ENCODE measurements around the gene GOPC. TPM values are rescaled to one million over a fixed set of nuclear protein-coding genes. Genes with fewer than 3 reads are reported as not detected.

The GOPC gene
- total RNA-seq, 2 experiments from 2014 or later: 20.1 to 29.1 TPM

DNA sequence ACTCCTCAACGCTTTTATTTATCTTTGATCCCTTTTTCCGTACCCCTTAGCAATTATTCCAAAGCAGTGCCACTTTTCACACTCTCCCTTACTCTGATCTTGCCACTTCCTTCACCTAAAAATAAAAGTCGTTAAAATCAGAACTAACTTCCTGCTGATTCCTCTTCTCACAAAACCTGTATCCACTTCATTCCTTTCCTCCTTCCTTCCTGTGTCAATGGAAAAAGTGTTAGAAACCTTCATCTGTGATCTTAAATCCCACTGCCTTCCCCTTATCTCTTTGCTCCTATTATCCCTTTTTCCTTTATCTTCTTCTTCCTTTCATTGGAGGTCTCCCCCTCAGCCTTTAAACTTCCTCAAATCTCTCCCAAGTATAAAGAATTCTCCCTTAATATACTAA, 49.2 kb downstream of the GOPC start:
- intact Hi-C loops (cut with micrococcal nuclease; ENCODE audit: unreplicated experiment): no loop called here
- Histone ChIP-seq H3K9me2 (ENCODE audit: insufficient read depth, low read length) (no peaks in the 10 kb centered on the region), H3K36me3 (ENCODE audit: insufficient read depth, low read length) (no peaks in the 10 kb centered on the region), H4K20me1 (ENCODE audit: insufficient read depth, low read length) (no peaks in the 10 kb centered on the region), H3K27ac (ENCODE audit: low read depth, low read length, poor library complexity, severe bottlenecking) (no peak overlapping the region), H3K9me3 (ENCODE audit: low read length) (no peaks in the 10 kb centered on the region), H2AFZ (ENCODE audit: low read length) (no peak overlapping the region), H3K4me2 (ENCODE audit: low read length) (no peak overlapping the region), H3K79me2 (ENCODE audit: insufficient read depth, low read depth, low read length) (no peaks in the 10 kb centered on the region), H3K4me3 (ENCODE audit: low read depth, low read length, poor library complexity, severe bottlenecking) (no peak overlapping the region), H3K4me1 (ENCODE audit: insufficient read depth, low read length, poor library complexity, severe bottlenecking) (no peaks in the 10 kb centered on the region)
- TF ChIP-seq CTCF (conservative IDR thresholded peaks at IDR 0.05; ENCODE audit: low read length): no peak
- no peak for TF ChIP-seq EZH2phosphoT487 (IDR thresholded peaks at IDR 0.05; ENCODE audit: borderline replicate concordance, low read depth, low read length)
- no peak for DNase-seq (ENCODE audit: low spot score)
- ChIA-PET POLR2A (no interaction called here), CTCF (ENCODE audit: unreplicated experiment) (no interaction called here)
- BruUV-seq (replicated peaks): no TSS peak

GRCh38 chr6:117552618-117553017, 49.7 kb downstream of the GOPC start:
- Histone ChIP-seq H3K9me3 (ENCODE audit: low read length) (no peaks in the 10 kb centered on the region), H3K9me2 (ENCODE audit: insufficient read depth, low read length) (no peaks in the 10 kb centered on the region), H3K36me3 (ENCODE audit: insufficient read depth, low read length) (no peaks in the 10 kb centered on the region), H3K79me2 (ENCODE audit: insufficient read depth, low read depth, low read length) (no peaks in the 10 kb centered on the region), H3K4me2 (ENCODE audit: low read length) (no peak overlapping the region), H3K4me3 (ENCODE audit: low read depth, low read length, poor library complexity, severe bottlenecking) (no peak overlapping the region), H4K20me1 (ENCODE audit: insufficient read depth, low read length) (no peaks in the 10 kb centered on the region), H3K4me1 (ENCODE audit: insufficient read depth, low read length, poor library complexity, severe bottlenecking) (no peaks in the 10 kb centered on the region), H3K27ac (ENCODE audit: low read depth, low read length, poor library complexity, severe bottlenecking) (no peak overlapping the region), H2AFZ (ENCODE audit: low read length) (no peak overlapping the region)
- DNase-seq (ENCODE audit: low spot score): no peak
- TF ChIP-seq CTCF (conservative IDR thresholded peaks at IDR 0.05; ENCODE audit: low read length) (no peak), EZH2phosphoT487 (IDR thresholded peaks at IDR 0.05; ENCODE audit: borderline replicate concordance, low read depth, low read length) (no peak)
- intact Hi-C loops (cut with micrococcal nuclease; ENCODE audit: unreplicated experiment): no loop called here
- no TSS peak for BruUV-seq (replicated peaks)
- ChIA-PET CTCF (ENCODE audit: unreplicated experiment) (no interaction called here), POLR2A (interaction anchor here (0.6 kb wide), 1 partner anchor 186 kb away, joined by 4 read pairs; no protein-coding TSS in a partner anchor)

- Histone ChIP-seq H3K36me3 (ENCODE audit: insufficient read depth, low read length) (no peaks in the 10 kb centered on the region), H3K4me2 (ENCODE audit: low read length) (no peak overlapping the region), H2AFZ (ENCODE audit: low read length) (no peak overlapping the region), H3K79me2 (ENCODE audit: insufficient read depth, low read depth, low read length) (no peaks in the 10 kb centered on the region), H3K27ac (ENCODE audit: low read depth, low read length, poor library complexity, severe bottlenecking) (no peak overlapping the region), H3K4me3 (ENCODE audit: low read depth, low read length, poor library complexity, severe bottlenecking) (no peak overlapping the region), H3K9me2 (ENCODE audit: insufficient read depth, low read length) (no peaks in the 10 kb centered on the region), H3K4me1 (ENCODE audit: insufficient read depth, low read length, poor library complexity, severe bottlenecking) (no peaks in the 10 kb centered on the region), H4K20me1 (ENCODE audit: insufficient read depth, low read length) (no peaks in the 10 kb centered on the region), H3K9me3 (ENCODE audit: low read length) (no peaks in the 10 kb centered on the region)
- ChIA-PET POLR2A (interaction anchor here (0.7 to 1.1 kb wide), 3 partner anchors 14 to 200 kb away, joined by 3 to 4 read pairs (median 3); no protein-coding TSS in a partner anchor), CTCF (ENCODE audit: unreplicated experiment) (no interaction called here)
- no TSS peak for BruUV-seq (replicated peaks)
- intact Hi-C loops (cut with micrococcal nuclease; ENCODE audit: unreplicated experiment): no loop called here
- DNase-seq (ENCODE audit: low spot score): no peak
- TF ChIP-seq EZH2phosphoT487 (IDR thresholded peaks at IDR 0.05; ENCODE audit: borderline replicate concordance, low read depth, low read length) (no peak), CTCF (conservative IDR thresholded peaks at IDR 0.05; ENCODE audit: low read length) (no peak)
Measured at GRCh38 chr6:117550618-117551242, 51.6 kb downstream of the GOPC start.
